Measurements from ENCODE around the gene CYTH4. TPM values are rescaled to one million over a fixed set of nuclear protein-coding genes. Genes with fewer than 3 reads are reported as not detected.

Gene CYTH4
- total RNA-seq, 2 experiments from 2014 or later, result 20.6 to 28.1 TPM

DNA sequence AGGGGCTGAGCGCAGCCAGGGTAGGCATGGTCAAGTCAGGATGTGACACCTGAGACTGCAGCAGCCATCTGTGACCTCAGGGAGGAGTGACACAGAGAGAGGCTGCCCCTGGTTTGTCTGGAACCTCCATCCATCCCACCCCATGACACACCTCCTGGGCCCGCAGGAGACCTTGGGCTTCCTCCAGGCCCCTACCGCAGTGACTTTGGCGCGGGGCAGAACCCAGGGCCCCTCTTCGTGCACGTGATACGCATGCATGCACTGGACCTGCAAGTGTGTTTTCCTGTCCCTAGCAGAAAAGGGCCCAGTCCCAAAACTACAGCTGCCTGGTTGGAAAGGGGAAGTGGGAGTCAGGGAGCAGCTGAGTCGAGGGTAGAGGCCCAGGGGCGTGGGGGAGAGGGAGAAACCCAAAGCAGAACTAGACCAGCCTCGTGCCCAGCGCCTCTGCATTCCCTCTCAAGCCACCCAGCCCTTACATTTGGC, 7.9 kb upstream of the CYTH4 start:
- no TSS peak for BruUV-seq (replicated peaks)

DNA sequence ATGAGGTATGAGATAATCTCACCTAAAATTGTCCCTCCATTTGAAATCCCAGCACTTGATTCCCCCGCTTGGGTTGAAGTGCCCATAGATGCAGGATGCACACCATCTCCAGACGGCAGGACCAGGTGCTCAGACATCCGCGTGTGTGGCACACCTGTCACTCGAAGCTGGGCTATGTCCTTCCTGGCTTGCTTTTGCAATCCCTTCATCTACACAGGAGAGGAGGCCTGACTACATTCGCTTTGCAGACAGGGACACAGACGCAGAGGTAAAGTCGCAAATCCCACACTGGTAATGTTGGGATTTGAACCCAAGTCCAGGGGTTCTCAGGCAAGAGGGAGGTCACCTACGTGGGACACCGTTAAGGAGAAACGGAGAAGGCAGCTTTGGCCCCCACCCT, 7.2 kb upstream of the CYTH4 start:
- TF ChIP-seq, protein P1, sequence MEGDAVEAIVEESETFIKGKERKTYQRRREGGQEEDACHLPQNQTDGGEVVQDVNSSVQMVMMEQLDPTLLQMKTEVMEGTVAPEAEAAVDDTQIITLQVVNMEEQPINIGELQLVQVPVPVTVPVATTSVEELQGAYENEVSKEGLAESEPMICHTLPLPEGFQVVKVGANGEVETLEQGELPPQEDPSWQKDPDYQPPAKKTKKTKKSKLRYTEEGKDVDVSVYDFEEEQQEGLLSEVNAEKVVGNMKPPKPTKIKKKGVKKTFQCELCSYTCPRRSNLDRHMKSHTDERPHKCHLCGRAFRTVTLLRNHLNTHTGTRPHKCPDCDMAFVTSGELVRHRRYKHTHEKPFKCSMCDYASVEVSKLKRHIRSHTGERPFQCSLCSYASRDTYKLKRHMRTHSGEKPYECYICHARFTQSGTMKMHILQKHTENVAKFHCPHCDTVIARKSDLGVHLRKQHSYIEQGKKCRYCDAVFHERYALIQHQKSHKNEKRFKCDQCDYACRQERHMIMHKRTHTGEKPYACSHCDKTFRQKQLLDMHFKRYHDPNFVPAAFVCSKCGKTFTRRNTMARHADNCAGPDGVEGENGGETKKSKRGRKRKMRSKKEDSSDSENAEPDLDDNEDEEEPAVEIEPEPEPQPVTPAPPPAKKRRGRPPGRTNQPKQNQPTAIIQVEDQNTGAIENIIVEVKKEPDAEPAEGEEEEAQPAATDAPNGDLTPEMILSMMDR (conservative IDR thresholded peaks at IDR 0.05; ENCODE audit: low read length), result no peak
- TF ChIP-seq EZH2phosphoT487 (IDR thresholded peaks at IDR 0.05; ENCODE audit: borderline replicate concordance, low read depth, low read length), result no peak
- H2AFZ ChIP-seq (ENCODE audit: low read length), result peak overlapping the region; percentile 19; the same call in 1 of the 2 replicates
- H3K36me3 ChIP-seq (ENCODE audit: insufficient read depth, low read length), result no peaks in the 10 kb centered on the region
- H3K79me2 ChIP-seq (ENCODE audit: insufficient read depth, low read depth, low read length), result no peaks in the 10 kb centered on the region
- H4K20me1 ChIP-seq (ENCODE audit: insufficient read depth, low read length), result no peaks in the 10 kb centered on the region
- intact Hi-C loops (cut with micrococcal nuclease; ENCODE audit: unreplicated experiment), result no loop called here
- peaks cover 63% of the 10 kb centered on the region for H3K4me1 ChIP-seq (ENCODE audit: insufficient read depth, low read length, poor library complexity, severe bottlenecking)
- peak overlapping the region; percentile 60 for H3K4me2 ChIP-seq (ENCODE audit: low read length)
- peak overlapping the region; percentile 55 for H3K27ac ChIP-seq (ENCODE audit: low read depth, low read length, poor library complexity, severe bottlenecking)
- ChIA-PET CTCF (ENCODE audit: unreplicated experiment) (no interaction called here), POLR2A (no interaction called here)
- peak overlapping the region; percentile 22 for H3K4me3 ChIP-seq (ENCODE audit: low read depth, low read length, poor library complexity, severe bottlenecking)
- H3K9me3 ChIP-seq (ENCODE audit: low read length), result no peaks in the 10 kb centered on the region
- DNase-seq (ENCODE audit: low spot score), result peak; percentile 36
- no peaks in the 10 kb centered on the region for H3K9me2 ChIP-seq (ENCODE audit: insufficient read depth, low read length)
- BruUV-seq (replicated peaks), result no TSS peak

More for the DNA sequence above, 7.9 kb upstream of the CYTH4 start:
- Histone ChIP-seq H3K4me3 (ENCODE audit: low read depth, low read length, poor library complexity, severe bottlenecking) (peak overlapping the region; percentile 22), H3K27ac (ENCODE audit: low read depth, low read length, poor library complexity, severe bottlenecking) (peak overlapping the region; percentile 55), H3K9me2 (ENCODE audit: insufficient read depth, low read length) (no peaks in the 10 kb centered on the region), H2AFZ (ENCODE audit: low read length) (peak overlapping the region; percentile 19; the same call in 1 of the 2 replicates), H3K4me1 (ENCODE audit: insufficient read depth, low read length, poor library complexity, severe bottlenecking) (peaks cover 65% of the 10 kb centered on the region), H3K79me2 (ENCODE audit: insufficient read depth, low read depth, low read length) (no peaks in the 10 kb centered on the region), H3K36me3 (ENCODE audit: insufficient read depth, low read length) (no peaks in the 10 kb centered on the region), H3K4me2 (ENCODE audit: low read length) (peak overlapping the region; percentile 60), H3K9me3 (ENCODE audit: low read length) (no peaks in the 10 kb centered on the region), H4K20me1 (ENCODE audit: insufficient read depth, low read length) (no peaks in the 10 kb centered on the region)
- ChIA-PET CTCF (ENCODE audit: unreplicated experiment) (no interaction called here), POLR2A (no interaction called here)
- TF ChIP-seq, protein P1 (conservative IDR thresholded peaks at IDR 0.05; ENCODE audit: low read length), result no peak
- no peak for TF ChIP-seq EZH2phosphoT487 (IDR thresholded peaks at IDR 0.05; ENCODE audit: borderline replicate concordance, low read depth, low read length)
- intact Hi-C loops (cut with micrococcal nuclease; ENCODE audit: unreplicated experiment), result loop anchor here (1.0 kb wide), 1 partner anchor 8 kb away; the partner anchor contains the start of gene CYTH4
- peak; percentile 79 for DNase-seq (ENCODE audit: low spot score)

DNA sequence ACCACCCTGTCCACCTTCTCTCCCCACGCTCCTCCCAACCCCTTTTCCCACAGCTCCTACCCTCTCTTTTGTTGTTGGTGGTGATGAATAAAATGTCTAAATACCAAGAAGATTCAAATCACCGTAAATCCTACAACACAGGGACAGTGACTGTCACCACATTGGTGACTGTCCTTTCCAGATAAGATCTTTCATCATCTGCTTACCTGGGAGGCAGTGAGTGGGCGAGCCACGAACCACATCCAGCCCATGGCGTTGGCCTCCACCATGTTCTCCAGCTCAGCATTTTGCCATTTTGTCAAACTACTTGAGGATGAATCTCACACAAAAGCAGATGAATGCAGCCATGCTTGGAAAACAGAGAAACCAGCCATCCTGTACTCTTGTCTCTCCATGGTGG, 6.7 kb upstream of the CYTH4 start:
- Histone ChIP-seq H2AFZ (ENCODE audit: low read length) (no peak overlapping the region), H3K4me2 (ENCODE audit: low read length) (peak overlapping the region; percentile 60; the same call in 1 of the 2 replicates), H3K9me3 (ENCODE audit: low read length) (no peaks in the 10 kb centered on the region), H3K79me2 (ENCODE audit: insufficient read depth, low read depth, low read length) (no peaks in the 10 kb centered on the region), H4K20me1 (ENCODE audit: insufficient read depth, low read length) (no peaks in the 10 kb centered on the region), H3K4me1 (ENCODE audit: insufficient read depth, low read length, poor library complexity, severe bottlenecking) (peaks cover 59% of the 10 kb centered on the region), H3K27ac (ENCODE audit: low read depth, low read length, poor library complexity, severe bottlenecking) (peak overlapping the region; percentile 55), H3K9me2 (ENCODE audit: insufficient read depth, low read length) (no peaks in the 10 kb centered on the region), H3K4me3 (ENCODE audit: low read depth, low read length, poor library complexity, severe bottlenecking) (no peak overlapping the region), H3K36me3 (ENCODE audit: insufficient read depth, low read length) (no peaks in the 10 kb centered on the region)
- no peak for DNase-seq (ENCODE audit: low spot score)
- intact Hi-C loops (cut with micrococcal nuclease; ENCODE audit: unreplicated experiment), result no loop called here
- no TSS peak for BruUV-seq (replicated peaks)
- no peak for TF ChIP-seq EZH2phosphoT487 (IDR thresholded peaks at IDR 0.05; ENCODE audit: borderline replicate concordance, low read depth, low read length)
- TF ChIP-seq, protein P1 (conservative IDR thresholded peaks at IDR 0.05; ENCODE audit: low read length), result no peak
- CTCF ChIA-PET (ENCODE audit: unreplicated experiment), result no interaction called here
- POLR2A ChIA-PET, result no interaction called here

All from OCI-LY7 (cell line).